Stimulated activated CD8-positive, alpha-beta memory T cell treated with anti-CD3 and anti-CD28 coated beads, Interleukin-2, amount 100 ng/mL, for 1 hour (primary cell): ENCODE measurements around the gene INPP5B.

Experiments
- DNase-seq, 2 donors: peaks; one replicate each; pipeline ENCODE4 v3.0.0-alpha.2; 2020; ENCODE audit warnings: low read depth in 2 of 2

Gene INPP5B

DNA sequence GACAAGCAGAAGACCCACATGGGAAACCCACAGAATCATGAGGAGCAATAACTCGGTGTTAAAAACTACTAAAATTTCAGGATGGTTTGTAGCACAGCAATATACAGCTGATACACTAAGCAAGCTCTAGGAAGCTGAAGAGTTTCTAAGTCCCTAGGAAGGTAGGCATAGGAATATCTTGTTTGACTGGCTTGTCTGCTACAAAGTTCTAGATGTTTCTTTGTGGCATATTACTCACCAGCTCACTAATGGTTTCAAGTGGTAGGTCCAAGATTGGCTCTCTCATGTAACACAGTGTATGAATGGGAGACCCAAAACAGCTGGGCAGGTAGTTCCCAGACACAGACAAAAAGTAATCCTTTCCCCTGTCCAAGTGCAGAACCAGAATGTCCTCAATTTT is 74.2 kb downstream of the INPP5B start:
- no peak for DNase-seq

DNA sequence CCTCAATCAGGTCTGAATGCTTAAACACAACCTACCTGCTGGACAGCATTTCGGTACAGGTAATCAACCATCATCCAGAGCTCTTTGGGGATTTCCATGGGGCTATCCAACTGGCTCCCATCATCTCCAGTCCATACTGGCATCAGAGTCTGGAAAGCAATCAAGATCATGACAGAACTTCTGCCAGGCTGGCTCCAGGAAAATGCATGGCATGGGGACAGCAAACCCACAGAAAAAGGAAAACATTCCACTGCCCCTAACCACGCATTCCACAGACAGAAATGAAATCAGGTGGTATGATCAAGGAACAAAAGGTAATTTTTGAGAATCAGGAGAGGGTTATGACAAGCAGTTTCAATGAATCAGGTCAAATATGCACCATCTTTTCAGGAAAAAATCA is 78.4 kb downstream of the INPP5B start:
- DNase-seq: no peak

DNA sequence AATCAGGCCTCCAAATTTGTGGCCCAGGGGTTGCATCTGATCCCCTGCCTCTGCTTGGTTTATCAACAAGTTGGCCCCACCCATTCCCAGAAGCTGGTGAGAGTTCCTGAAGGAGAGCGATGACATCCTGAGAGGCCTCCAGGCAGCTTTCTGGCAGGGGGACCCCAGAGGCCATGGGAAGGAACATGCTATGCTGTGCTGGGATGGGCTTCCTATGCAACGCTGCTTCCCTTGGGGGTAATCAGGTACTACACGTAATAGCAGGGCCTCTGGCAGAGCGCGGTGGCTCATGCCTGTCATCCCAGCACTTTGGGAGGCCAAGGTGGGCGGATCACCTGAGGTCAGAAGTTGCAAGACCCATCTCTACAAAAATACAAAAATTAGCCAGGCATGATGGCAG is 79.1 kb downstream of the INPP5B start:
- no peak for DNase-seq

DNA sequence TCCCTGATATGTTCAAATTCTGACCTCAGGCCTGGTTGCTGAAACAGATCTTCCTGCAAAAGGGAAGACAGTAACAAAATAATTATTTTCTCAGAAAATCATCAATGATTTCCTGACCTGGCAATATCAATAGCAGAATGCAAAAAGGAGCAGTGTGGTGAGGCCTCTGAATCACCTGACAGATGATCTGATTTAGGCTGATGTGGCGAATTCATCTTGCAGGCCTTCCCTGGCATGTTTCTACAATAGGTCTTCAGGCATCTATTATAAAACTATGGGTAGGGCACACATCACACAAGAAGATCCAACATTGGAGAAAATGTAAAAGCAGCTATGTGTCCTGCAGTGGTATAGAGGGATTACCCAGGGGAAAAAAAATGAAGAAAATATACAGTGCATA is 80.4 kb downstream of the INPP5B start:
- no peak for DNase-seq

DNA sequence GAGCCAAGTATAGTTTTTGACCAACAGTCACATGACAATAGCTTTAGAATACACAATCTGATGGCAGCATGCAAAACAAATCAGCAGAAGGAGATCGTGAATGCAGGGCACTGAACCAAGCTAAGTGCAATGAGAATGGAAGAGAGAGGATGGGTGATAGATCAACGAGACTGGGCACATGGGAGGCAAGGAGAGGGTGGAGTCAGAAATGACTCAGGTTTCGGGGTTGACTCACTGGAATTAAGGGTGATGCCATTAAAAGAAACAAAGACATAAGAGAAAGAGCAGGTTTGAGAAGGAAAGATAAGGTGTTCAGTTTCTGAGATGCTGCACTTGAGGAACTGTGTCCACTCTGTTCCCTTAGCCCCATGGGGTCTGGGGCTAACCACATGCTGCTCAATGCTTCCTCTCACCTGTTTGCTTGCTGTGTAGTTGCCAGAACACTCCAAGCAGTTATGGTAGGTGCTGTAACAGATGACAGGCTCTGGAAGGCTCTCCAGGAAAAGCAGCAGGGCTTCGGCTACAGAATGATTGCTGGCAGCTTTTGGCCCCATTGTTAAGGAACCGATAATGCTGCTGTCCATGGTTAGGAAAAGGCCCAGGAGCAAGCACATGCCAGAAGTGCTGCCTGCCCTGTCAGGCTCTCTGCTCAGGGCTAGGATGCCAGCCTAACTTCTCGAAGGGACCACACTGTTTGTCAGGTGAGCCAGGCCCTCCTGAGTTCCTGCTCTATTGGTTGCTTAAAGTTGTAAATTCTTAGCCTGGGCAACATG is 81.3 kb downstream of the INPP5B start:
- no peak for DNase-seq

DNA sequence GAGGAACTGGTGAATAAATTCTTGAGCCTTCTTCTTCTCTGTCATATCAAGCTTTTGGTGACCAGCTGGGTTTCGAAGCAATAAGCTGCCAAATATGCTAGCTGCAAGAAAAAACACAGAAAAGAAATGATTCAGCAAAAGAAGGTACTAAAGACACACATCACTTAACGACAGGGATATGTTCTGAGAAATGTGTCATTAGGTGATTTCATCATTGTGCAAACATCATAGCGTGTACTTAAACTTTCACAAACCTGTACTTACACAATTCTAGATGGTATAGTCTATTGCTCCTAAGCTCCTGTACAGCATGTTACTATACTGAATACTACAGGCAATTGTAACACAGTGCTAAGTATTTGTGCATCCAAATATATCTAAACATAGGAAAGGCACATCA is 84.5 kb downstream of the INPP5B start:
- no peak for DNase-seq

DNA sequence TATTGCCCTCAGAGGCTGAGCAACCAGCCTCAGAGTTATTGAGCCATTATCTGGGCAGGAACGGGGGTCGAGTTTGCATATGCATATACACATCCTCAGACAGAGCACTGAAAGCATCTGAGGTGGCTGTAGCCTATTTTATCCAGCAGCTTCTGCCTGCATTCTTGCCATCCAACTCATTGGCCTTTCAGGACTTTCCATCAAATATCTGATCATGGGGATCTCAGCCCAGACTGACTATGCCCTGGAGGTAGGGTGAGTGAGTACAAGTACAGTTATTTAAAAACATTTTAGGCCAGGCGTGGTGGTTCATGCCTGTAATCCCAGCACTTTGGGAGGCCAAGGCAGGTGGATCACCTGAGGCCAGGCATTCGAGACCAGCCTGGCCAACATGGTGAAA is 85.7 kb downstream of the INPP5B start:
- no peak for DNase-seq

DNA sequence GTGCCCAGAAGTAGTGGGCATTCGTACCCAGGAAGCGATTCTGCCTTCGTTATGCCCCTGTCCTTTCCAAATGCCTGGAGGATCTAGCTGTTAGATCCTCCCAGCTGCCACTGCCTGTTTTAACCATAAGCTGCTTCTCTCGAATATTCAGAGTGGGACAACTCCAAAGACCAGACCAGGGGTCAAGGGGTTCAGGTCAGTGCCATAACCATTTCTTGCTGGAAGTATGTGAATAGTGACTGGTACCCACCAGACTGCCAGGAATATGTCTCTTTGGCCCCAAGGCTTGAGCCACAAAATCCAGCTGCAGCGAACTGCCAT is 86.5 kb downstream of the INPP5B start:
- DNase-seq: no peak

DNA sequence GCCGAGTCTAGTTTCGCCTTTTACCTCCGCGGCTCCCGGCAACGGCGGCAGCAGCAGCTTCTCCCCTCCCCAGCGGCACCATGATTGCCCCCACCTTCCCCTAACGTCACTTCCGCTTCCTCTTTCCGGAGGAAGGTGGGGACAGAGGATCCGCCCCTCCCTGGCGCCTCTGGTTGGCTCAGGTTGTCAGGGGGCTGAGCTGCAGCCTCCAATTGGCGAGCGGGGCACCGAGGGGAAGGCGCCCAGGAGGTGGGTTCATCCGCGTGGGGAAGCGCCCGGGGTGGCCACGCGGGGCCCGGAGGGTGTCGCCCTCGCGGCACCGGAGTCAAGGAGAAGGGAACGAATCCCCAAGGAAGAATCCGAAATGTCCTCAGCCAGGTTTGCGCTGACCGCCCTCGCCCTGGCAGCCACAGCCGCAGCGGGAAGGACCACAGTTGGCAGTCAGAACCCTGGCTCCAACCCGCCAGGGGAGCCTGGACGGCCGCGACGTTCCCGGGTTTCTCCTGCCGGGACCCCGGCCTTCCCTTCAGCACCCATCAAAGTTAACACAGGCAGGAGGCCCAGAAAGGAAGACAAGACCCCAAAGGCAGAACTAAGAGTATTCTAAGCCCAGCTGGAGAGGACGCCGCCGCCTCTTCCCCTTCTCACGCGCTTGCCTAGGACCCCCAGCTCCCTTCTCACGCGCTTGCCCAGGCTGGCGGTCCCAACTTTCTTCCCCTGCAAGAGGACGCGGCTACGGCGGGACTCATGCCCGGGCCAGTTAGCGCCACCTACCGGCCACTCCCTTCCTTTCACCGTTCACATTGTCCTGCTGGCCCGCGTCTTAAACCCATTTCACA is 87.1 kb downstream of the INPP5B start, which contains the start of gene MTF1:
Gene MTF1, minus strand, starts transcription at position 86 of the 839 bp plus-strand sequence. CDS start 1,934 bp downstream, outside the sequence.
- peak; percentile 89 to 93 for DNase-seq

DNA sequence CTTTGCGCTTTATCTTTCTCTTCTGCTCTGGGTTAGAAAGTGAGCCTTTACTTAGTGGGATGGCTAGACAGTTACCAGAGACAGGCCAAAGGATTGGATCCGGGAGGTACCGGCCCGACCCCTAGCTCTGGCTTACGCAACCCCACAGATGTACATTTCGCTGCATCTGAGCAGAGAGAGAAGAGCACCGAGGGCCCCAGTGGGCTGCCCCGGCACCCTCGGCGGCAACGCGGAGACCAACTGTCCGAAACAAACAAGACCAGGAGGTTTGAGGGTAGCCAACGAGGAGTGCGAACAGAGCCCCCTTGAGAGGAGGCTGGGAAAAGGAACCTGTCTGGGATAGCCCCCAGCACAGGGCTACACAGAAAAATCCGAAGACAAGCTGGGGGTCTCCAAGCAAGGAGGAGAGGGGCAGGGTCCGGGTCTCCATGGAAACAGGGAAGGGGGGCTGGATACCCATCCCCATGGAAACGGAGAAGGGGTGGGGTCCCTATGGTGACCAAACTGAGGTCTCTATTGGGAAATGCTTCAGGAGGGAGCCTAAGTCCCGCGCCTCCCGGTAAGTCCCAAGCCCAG is 87.8 kb downstream of the INPP5B start:
- no peak for DNase-seq

DNA sequence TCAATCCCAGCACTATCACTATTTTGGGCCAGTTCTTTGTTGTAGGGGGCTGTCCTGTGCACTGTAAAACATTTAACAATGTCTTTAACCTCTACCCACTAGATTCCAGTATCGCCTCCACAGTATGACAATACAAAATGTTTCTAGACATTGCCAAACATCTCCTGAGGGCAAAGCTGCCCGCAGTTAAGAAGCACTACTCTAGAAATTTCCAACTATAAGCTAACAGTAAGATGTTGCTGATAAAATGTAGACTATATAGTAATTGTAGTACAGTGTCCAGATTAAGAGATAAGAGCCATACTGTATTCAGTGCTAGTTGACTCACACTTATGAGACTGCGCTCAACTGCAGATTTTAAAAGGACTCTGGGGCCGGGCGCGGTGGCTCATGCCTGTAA is 92.4 kb downstream of the INPP5B start:
- DNase-seq: no peak

DNA sequence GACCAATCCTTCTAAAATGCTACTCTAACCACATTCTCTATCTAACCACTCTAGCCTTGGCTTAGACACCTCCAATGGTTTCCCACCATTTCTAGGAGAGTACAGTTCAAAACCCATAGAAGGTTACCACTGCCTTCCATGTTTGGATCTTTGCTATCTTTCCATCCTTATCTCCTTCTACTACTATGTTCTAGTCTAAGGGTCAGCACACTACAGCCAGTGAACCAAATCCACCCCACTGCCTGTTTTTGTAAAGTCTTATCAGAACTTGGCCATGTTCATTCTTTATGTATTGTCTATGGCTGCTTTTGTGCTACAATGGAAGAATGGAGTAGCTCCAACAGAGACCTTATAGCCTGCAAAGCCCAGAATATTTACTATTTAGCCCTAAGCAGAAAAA is 93.7 kb downstream of the INPP5B start:
- DNase-seq: no peak

DNA sequence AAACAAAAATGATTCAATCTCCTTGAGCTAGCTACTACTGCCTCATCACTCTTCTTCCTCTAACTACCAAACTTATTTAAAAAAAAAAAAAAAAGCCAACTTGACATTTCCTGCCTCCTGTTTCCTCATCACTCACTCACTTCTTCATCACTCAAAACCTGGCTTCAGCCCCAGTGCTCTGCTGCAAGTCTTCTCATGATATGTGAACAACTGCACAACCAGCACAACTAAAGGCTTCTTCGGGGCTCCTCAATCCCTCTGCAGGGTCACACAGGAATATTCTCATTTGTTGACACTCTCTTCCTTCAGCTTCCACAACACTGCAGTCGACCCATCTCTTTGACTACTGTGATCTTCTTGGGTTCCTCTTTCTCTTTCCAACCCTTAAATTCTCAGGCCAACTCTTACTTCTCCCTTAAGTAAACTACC is 95.1 kb downstream of the INPP5B start:
- DNase-seq: no peak

DNA sequence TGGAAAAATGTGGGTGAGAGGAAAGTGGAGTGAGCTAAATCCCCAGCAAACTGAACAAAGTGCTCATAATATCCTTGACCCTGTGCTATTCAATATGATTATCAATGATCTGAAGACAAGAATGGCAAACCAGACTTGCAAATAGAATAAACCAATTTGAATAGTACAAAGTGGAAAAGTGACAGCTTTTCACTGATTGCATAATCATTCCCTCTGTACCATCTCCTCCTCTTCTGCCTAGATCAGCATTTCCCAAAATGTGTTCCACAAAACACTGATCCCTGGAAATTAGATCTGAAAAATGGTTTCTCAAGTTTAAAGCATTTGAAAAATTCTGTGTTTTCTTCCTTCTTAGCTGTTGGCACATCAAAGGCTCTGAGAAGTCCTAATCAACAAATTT is 95.6 kb downstream of the INPP5B start:
- no peak for DNase-seq

DNA sequence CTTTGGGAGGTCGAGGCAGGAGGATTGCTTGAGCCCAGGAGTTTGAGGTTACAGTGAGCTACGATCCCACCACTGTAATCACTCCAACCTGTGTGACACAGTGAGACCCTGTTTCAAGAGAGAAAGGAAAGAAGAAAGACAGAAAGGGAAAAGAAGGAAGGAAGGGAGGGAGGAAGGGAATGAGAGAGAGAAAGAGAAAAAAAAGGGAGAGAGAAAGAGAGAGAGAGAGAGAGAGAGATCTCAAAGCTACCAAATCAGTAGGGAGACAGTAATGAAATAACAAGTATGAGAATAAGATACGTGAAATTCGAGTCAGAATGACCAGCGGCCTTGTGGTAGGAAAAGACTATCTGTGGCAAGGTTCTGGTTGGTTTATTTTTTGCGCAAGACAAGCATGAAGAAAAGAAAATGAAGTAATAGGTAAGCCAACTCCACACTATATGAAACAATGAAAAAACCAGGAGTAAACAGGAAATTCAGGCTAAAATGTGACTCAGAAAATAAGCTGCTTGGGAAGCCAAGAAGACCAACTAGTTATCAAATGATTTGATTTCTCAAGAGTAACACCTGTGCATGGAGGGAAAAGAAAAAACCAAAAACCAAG is 96.4 kb downstream of the INPP5B start:
- DNase-seq: no peak

DNA sequence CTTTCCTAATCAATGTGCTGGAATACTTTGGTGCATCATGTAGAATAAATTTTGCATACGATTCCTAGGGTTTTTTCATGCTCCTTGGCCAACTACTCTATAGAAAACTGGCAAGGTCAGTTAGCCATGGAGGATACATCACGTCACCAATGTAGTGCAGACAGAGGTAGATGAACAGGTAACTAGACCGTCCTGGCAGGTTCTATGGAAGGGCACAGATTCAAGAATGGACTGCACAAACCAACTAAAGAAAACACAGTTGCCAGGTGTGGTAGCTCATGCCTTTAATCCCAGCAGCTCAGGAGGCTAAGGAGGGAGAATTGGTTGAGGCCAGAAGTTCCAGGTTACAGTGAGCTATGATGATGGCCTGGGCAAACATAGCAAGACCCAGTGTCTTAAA is 97.4 kb downstream of the INPP5B start:
- no peak for DNase-seq

DNA sequence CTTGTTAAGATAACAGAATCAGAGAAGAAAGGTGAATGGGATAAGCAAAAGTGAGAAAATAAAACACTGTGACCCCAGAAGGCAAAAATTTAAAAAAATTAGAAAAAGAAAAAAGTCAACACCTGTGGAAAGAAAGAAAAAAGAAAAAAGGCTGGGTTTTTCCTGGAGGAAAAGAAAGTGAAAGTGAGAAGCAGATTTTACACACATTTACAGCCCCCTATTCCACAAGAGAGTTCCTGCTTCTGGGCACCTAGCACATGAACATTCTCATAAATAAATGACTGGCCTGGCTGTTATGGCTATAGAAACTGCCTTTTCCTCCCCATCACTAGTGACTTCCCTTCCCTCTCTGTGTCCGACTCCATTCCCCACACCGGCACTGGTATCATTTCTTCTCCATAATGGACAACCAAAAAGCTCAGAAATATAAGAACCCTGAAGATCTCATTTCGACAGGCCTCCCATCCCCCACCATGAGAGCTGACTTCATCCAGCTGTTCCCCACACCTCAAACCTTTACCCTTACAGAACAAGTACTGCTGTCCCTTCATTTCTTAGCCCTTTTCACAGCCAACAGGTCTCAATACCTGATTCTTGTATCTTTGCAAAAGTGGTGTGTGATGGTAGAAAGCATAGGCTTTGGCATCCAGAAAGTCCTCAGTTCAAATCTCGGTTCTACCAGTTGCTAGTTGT is 100.1 kb downstream of the INPP5B start:
- no peak for DNase-seq

DNA sequence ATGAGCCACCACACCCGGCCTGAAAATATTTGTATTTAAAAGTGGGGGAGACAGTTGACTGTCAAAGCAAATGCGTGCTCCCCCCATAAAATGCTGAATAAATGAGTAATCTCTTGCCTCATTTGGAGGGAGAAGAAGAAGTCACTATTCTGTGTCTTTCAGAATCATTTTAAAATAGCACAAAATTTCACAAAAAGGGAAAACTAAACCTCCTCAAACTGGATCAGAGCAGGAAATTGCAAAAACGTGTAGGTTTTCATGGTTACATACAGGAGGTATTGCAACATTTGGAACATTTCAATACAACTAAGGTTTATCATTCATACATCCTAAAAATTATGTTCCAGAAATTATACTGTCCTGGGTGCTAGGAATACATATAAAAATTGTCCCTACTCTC is 101.1 kb downstream of the INPP5B start:
- no peak for DNase-seq

DNA sequence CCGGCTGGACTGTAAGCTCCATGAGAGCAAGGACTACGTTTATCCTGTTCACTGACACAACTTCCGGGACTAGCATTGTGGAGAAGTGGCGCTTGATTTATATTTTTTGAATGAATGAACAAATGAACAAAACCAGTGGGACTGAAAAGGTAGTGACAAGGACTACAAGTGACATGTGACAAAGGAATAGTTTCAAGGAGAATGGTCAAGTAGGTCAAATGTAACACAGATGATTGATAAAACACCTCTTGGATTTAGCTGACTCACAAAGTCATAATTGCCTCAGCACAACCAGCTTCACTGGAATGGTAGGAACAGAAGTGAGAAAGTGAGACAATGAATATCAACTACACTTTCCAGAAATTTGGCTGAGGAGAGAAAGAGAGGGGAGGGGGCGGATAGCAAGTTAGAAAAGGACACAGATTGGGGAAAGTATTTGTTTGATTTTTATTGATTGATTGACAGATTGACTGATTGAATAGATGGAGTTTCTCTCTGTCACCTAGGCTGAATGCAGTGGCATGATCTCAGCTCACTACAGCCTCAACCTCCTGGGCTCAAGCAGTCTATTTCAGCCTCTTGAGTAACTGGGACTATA is 101.7 kb downstream of the INPP5B start:
- DNase-seq: no peak

DNA sequence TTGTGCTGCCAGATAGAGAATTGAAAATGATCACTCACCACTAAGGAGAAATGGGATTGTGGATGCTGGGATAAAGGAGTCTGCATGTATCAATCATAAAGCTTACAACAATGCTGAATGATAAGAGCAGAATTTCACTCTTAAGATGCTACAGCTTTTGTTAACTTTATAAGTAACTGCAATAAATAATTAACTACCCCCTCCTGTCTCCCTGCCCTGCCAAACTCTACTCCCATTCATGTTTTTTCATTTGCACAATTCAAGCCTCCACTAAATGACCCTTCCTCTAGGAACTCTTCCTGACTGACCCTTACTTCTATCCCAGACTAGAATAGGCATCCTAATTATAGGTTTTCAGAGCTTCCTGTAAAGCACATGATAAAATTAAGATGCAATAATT is 102.3 kb downstream of the INPP5B start:
- no peak for DNase-seq

DNA sequence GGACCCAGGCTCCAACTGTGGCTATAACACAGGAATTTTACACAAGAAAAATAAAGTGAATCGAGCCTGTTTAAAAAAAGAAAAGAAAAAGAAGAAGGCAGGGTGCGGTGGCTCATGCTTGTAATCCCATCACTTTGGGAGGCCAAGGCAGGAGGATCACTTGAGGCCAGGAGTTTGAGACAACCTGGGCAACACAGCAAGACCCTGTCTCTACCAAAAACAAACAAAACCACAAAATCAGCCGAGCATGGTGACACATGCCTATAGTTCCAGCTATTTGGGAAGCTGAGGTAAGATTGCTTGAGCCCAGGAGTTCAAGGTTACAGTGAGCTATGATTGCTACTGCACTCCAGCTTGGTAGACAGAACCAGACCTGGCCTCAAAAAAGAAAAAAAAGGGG is 105.2 kb downstream of the INPP5B start:
- DNase-seq: no peak

DNA sequence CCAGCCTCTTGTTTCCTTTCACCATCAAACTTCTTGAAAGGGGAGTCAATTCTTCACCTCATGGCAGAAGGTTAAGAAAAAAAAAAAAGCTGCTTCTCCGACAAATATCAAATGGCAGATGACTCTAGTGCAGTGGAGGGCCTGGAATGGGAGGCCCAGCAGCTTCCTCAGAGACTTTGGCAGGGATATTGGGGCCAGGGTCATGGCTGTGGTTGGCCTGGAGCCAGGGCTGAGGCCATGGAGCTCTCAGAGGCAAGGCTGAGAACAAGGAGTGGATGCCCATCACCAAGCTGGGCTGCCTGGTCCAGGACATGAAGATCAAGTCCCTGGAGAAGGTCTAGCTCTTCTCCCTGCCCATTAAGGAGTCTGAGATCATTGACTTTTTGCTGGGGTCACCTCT is 106.1 kb downstream of the INPP5B start:
- no peak for DNase-seq
